ENCODE measurements around the gene PKDREJ.
A peak's percentile ranks its signal among the peaks of the same experiment; 100 is the strongest.
"Not testable (repeated sequence)": the region's sequence is repeated elsewhere in the genome, so short reads cannot be mapped to it uniquely, and the experiment has no call there.

The PKDREJ gene, protein sequence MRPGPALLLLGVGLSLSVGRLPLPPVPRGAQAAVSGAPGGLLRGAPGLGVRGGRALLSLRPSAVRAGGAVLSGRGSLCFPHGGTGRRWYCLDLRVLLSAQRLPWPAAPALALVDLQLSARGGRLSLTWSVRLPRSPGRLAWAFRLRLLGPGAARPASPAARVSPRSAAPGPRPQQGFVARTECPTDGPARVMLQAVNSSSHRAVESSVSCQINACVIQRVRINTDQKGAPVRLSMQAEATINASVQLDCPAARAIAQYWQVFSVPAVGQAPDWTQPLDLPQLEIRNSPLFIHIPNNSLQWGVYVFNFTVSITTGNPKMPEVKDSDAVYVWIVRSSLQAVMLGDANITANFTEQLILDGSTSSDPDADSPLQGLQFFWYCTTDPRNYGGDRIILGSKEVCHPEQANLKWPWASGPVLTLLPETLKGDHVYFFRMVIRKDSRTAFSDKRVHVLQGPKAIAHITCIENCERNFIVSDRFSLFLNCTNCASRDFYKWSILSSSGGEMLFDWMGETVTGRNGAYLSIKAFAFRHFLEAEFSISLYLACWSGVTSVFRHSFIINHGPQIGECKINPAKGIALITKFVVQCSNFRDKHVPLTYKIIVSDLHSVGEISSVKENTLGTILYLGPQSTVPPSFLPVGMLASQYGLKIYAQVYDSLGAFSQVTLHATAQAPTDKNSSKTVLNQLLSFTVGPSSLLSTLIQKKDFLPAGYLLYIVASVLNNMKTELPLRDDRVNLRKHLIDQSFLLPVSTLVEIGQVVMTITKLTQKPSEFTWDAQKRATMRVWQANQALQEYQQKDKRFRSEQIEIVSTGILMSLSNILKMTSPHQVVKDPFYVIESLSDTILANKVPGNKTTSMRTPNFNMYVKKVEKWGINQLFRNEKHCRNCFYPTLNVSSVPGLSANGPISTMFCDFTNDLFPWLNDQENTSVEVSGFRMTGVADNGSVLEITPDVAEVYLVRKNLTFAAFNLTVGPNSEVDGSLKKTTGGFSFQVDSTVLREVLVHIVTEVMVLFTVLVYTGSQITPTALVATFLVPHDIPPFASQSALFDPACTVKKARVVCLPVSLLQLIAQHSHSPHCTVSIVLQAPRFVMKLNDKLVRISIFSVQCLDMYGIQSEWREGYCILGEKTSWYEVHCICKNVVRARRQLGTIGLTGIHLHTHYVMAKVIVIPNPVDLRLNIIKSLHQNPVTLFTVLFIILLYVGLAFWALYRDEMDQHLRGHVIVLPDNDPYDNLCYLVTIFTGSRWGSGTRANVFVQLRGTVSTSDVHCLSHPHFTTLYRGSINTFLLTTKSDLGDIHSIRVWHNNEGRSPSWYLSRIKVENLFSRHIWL (N-terminal part only)

DNA sequence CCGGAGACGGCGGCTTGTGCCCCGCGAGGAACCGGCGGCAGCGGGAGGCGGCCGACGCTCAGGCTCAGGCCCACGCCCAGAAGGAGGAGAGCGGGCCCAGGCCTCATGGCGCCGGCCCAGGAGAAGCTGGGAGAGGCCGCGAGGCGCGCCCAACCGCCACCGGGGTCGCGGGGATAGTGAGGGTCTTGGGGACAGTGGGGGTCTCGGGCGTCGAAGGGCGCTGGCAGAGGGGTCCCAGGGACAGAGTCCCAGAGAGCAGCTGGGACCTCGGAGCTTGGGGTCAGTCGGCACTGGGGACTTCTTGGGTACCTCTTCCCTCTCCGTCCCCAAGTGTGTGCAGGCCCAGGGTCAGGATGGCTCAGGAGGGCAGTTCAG, at the start of gene PKDREJ:
TSS of gene PKDREJ (minus strand) at position 128 of the 375 bp plus-strand sequence. CDS start at position 107, 21 bp downstream.
- DNase-seq: no peak

DNA sequence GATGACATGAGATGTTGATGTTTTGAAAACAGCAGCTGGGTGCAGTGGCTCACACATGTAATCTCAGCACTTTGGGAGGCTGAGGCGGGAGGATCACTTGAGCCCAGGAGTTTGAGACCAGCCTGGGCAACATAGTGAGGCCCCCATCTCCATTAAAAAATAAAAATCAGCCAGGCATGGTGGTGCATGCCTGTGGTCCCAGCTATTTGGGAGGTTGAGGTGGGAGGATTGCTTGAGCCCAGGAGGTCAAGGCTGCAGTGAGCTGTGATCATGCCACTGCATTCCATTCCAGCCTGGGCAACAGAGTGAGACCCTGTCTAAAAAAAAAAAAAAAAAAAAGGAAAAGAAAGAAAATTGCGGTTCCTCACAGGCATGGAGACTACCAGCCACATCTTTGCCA, 49.7 kb upstream of the PKDREJ start:
- DNase-seq: not testable (repeated sequence)

DNA sequence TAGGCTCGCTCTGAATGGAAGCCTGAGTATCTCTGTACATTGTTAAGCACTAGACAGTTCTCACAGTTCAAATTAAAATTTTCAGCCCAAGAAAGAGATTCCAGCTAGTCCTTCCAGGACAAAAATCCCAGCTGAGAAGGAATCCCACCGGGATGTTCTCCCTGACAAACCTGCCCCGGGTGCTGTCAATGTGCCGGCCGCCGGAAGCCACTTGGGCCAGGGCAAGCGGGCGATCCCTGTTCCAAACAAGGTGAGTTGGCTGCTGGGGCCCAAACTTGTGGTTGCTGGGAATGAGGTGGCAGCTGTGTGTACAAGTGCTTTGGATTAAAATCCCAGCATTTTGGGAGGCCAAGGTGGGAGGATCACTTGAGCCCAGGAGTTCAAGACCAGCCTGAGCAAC, 48.9 kb upstream of the PKDREJ start:
- no peak for DNase-seq

DNA sequence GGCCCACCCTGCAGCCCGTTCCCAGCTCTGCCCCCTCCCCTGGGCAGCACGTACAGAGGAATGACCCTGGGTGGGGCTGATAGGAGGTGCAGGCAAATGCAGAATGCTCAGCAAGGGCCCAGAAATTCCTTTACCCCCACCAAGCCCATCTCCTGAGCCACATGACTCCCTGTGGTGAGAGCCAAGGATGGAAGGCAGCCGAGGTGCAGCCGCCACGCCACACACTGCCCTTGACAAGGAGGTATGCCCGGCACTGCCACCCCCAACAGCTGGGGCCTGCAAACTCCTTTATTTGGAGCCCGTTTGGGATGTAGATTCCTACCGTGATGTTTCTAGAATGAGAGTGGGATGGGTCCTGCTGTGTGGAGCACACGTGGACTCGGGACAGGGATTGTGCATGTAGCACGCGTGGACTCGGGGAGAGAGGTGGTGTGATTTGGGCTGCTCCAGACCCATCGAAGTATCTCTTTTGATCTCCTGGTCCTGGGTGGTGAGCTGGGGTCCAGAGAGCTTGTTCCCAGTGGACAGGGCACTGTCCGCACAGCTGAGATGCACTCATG, 46.5 kb upstream of the PKDREJ start:
- no peak for DNase-seq

DNA sequence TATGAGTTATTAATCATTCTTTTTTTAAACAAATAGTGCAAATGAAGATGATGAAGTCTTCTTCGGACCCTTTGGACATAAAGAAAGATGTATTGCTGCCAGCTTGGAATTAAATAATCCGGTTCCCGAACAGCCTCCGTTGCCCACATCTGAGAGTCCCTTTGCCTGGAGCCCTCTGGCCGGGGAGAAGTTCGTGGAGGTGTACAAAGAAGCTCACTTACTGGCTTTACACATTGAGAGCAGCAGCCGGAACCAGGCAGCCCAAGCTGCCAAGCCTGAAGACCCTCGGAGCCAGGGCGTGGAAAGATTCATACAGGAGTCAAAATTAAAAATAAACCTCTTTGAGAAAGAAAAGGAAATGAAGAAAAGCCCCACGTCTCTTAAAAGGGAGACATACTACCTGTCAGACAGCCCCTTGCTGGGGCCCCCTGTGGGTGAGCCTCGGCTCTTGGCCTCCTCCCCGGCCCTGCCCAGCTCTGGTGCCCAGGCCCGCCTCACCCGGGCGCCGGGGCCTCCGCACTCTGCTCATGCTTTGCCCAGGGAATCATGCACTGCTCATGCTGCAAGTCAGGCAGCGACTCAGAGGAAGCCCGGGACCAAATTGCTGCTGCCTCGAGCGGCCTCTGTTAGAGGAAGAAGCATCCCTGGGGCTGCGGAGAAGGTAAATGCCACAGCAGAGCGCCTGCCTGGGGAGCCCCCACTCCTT, 45.3 kb upstream of the PKDREJ start:
- no peak for DNase-seq

DNA sequence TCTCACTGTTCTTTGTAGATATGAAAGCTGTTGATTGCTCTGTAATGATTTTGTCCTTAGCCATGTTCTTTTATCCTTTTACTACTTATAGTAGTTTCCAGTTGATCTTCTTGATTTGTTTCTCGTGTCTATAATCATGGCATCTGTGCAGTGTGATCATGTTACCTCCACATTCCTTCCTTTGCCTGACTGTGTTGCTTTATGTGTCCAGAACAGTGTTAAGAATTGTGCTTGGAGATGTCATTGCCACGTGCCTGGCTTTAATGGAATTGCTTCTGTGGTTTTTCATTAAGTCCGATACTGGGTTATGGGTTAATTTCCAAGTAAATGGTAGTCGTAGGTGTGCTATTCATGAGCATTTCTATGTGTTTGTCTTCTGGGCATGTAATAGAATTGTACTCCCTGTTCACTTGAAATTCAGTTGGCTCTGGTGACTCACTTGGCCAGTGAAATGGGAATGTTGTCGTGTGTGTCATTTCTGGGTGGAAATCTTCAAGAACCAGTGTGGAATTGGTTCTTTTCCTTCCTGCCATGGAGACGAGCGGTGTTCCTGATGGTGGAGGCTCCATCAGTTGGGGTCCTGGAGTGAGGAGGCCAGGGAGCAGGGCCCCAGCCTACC, 40.3 kb upstream of the PKDREJ start:
- DNase-seq: no peak

DNA sequence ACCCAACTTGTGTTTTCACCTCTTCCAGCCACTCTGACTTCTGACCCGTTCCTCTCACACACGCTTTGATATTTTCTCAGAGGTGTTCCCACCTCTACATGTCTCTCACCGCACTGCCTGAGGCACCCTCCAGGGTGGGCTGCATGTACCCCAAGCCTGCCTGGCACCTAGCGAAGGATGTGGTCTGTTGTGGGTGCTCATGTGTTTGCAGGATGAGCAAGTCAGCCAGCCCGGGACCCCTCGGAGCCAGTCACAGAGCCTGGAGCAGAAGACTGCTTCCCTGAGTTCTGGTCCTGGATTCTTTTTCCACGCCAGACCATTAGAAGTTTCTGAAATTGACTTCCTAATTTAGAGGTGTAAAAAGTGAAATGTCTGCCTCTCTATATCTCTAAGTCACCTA, 37.3 kb upstream of the PKDREJ start:
- DNase-seq: no peak

DNA sequence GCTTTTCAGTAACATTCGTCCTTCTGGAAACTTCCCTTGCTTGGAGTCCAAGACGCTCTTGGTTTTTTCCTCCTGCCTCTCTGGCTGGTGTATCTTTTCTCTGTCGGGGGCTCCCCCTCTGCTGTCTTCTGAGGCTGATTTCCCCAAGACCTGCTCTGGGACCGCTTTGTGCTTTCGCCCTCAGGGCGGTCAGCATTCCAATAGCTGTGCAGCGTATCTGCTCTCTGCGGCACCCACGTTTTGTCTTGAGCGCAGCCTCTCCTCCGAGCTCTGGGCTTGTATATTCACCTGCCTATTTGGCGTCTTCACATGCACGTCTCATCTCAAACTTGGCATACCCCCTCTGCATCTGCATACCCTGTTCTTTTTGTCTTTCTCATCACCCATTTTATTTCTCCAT, 36.0 kb upstream of the PKDREJ start:
- no peak for DNase-seq

DNA sequence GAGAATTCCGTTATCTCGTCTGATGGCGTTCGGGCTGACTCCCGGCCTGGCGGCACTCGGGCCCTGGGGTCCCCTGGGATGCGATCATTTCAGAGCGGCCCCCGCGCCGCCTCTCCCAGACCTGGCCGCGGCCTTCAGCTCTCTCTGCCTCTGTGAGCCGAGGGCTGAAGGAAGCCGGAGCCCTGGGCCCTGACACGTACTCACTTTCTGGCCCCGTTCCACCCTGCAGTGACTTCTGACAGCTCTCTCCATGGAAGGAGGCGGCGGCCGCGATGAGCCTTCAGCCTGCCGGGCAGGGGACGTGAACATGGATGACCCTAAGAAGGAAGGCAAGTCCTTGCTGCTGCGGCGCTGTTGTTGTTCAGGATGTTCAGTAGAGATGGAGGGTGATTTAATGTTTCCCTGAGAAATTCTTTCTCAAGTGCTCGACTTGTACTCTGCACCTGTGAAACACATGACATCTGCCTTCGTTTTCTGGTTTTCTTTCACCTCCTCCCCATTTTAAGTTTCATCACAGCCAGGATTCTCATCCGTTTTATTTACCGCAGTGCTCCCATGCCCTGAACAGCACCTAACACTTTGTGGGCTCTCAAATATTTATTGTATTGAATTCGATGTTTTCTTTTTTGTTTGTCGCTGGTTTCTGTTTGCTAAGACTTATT, 34.1 kb upstream of the PKDREJ start:
- no peak for DNase-seq

DNA sequence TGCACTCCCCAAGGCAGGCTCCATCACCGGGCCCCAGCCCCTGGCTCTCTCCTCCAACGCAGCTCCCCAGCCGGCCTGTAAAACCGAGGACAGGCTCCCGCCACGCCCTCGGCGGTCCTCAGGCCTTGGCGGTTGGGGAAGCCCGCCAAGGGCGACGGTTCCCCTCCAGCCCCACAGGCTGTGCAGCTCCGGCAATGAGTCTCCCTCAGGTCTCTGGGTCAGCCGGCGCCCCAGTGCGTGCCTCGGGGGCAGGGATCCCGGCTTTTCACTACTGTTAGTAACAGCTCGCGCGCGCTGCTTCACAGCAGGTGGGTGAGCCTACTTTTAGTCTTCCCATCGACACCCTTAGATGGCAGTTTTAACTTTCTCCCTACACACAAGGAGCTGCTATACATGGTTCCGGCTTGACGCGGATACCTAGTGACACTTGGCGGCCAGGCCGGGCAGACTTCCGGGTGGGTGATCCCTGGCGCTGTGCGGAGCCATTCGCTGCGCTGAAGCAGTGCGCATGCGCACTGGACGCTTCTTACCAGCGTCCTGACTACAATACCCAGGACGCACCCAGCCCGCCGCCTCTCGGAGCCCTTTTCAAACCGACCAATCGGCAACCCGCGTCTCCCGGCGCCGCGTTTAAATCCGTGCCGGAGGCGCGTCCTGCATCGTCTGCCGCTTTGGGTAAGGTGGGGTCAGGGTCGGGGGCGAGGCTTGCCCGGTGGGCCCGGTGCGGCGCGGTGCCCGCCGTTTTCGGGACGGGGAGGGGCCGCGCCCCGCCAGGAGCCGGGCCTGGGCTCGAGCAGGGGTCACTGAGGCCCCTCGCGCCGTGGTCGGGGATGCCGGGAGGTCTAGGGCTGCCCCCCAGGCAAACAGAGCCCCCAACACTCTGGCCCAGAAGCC, 33.4 kb upstream of the PKDREJ start, which contains the start of gene GTSE1:
TSS of gene GTSE1 (plus strand) at position 614 of the 894 bp plus-strand sequence. CDS start 531 bp downstream, outside the sequence.
- DNase-seq: peak; percentile 98

DNA sequence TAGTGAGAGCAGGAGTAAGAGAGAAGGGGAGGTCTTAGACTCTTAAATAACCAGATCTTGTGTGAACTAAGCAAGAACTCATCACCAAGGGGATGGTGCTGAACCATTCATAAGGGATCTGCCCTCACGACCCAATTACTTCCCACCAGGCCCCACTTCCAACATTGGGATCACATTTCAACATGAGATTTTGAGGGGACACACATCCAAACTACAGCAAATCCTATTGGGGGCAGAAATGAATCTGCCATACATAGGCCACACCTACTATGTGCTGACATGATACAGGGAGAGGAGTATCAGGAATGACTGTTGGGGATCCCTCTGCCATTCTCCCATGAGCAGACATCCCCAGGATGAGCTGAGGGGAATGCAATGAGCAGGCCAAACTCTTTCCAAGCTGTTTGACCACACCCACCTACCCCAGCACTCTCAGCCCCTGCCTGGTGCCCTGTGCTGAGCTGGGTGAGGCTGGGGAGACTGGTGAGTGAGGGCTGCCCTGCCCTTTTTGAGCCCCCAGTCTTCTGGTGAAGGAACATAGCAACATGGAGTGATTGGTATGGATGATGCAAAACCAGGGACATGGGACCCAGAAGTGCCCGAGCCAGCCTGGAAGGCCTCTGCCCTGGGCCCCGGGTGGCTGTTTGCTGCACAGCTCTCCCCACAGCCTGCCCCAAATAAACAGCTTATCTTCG, 32.3 kb upstream of the PKDREJ start:
- DNase-seq: no peak

DNA sequence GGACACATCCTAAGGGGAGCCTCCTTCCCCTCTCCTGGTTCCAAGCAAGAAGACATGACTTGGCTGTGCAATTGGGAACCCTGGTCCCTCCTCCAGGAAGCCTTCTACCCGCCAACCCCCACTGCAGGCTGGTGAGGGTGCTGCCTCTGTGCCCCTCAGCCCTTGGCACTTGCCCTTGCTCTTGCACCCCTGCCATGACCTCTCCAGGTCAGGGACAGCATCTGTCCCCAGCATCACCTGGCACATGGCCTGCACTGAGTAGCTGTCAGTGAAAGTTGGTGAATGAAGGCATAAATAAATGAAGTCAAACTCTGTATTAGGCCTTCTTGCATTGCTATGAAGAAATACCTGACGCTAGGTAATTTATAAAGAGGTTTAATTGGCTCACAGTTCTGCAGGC, 31.6 kb upstream of the PKDREJ start:
- no peak for DNase-seq

DNA sequence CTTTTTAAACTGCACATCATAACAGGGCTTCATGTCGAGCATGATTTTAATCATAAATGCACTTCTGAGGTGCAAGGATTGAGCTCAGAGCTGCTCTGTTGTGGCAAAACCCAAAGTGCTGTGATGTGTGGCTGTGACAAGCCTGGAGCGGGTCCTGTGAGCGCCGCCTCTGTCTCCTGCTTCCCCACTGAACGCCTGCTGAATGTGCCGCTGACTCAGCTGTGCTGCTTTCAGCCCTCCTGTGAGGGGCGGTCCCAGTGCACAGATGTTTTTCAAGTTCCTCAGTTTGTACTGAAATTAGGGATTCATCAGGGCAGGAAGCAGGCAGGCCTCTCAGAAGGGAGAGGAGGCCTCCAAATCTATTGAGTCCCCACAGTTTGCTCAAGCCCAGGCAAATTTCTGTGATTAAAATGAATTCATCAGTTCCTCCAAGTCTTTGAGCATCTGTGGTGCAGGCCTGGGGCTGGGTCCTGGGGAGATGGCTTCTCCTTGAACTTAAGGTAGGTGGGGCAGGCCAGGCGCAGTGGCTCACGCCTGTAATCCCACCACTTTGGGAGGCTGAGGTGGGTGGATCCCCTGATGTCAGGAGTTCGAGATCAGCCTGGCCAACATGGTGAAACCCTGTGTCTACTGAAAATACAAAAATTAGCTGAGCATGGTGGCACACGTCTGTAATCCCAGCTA, 30.6 kb upstream of the PKDREJ start:
- no peak for DNase-seq

DNA sequence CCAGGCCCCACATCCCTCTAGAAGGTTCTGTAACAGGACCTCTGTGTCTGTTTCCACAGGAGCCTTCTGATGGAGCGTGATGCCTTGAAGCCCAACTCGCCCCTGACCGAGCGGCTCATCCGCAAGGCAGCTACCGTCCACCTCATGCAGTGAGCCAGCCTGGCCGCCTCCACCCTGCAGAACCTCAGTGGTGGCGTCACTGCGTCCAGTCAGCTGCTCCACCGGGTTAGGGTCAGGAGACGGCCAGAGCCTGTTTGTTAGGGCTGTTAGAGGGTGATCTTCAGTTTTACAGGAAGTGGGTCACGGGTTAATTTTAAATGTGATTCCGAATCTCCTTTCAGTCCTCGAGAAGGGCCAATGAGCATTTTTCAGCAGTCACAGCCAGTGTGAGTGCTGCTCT, 29.6 kb upstream of the PKDREJ start:
- DNase-seq: no peak

DNA sequence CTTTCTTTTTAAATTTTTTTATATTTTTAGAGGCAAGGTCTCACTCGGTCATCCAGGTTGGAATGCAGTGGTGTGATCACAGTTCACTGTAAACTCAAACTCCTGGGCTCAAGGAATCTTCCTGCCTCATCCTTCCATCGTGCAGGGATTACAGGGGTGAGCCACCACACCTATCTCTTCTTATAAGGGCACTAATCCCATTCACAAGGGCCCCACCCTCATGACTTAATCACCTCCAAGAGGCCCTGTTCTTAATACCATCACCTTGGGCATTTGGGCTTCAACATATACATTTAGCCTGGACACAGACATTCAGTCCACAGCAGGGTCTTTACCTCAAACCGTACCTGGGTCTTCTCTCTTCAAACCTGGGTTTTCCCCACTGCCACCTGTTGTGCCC, 29.0 kb upstream of the PKDREJ start:
- no peak for DNase-seq

DNA sequence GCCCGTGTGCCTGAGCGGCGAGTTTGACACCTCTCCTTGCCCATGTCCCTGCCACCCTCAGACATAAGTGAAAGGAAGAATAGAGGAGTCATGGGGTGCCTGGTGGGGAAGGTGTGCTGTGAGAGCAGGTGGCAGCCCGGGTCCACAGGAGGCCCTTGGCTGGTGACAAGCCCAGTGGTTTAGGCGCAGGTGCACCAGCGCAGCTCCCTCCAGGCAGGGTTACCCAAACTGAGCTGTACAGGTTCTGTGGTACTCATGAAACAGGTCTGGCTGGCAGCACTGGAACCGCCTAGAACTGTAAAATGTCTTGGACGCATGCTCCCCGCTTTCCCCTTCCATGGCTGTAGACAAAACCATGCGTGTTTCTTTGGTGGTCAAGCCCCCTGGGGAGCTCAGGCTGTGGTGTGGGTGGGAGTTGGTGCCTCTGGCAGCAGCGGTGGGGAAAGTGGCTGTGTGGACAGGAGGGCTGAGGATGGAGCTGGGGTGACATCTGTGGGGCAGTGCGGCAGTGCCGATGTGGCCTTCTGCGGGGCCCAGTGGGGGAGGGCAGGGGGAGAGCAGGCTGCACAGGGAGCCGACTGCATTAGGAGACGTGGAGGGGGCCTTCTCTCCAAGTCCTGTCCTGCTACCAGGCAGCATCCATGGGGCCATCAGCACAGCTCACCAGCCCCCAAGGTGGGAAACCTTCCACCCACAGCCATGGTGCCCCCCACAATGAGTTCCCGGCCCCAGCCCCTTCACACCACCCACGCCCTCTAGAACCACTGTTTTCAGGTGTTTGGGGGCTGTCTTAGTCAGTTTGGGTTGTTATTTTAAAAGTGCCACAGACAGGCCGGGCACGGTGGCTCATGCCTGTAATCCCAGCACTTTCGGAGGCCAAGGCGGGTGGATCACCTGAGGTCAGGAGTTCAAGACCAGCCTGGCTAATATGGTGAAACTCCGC, 28.0 kb upstream of the PKDREJ start:
- DNase-seq: no peak

DNA sequence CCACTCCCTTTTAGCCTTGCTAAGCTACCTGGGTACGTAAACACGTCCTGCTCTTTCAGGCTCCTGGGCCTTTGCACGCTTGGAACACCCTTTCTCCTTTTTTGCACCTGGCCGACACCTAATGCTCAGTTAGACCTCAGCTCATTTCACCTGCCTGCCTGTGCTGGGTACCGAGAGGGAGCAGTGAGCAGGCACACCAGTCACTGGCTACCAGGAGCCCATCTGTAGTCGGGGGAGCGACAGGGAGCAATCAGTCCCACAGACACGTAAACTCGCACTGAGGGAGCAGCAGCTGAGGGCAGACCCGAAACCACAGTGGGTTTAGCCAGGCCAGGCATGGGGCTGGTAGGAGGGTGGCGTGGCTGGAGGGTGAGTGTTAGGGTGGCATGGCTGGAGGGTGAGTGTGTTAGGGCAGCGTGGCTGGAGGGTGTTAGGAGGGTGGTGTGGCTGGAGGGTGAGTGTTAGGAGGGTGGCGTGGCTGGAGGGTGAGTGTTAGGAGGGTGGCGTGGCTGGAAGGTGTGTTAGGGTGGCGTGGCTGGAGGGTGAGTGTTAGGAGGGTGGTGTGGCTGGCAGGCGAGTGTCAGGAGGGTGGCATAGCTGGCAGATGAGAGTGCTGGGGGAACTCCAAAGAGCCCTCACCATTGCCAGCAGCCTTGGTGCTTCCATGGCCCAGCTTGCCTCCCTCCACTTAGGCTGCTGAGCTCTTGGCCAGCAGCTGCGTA, 27.1 kb upstream of the PKDREJ start:
- DNase-seq: peak; percentile 5
